Measurements from ENCODE around the gene SYNDIG1.

Gene SYNDIG1

DNA sequence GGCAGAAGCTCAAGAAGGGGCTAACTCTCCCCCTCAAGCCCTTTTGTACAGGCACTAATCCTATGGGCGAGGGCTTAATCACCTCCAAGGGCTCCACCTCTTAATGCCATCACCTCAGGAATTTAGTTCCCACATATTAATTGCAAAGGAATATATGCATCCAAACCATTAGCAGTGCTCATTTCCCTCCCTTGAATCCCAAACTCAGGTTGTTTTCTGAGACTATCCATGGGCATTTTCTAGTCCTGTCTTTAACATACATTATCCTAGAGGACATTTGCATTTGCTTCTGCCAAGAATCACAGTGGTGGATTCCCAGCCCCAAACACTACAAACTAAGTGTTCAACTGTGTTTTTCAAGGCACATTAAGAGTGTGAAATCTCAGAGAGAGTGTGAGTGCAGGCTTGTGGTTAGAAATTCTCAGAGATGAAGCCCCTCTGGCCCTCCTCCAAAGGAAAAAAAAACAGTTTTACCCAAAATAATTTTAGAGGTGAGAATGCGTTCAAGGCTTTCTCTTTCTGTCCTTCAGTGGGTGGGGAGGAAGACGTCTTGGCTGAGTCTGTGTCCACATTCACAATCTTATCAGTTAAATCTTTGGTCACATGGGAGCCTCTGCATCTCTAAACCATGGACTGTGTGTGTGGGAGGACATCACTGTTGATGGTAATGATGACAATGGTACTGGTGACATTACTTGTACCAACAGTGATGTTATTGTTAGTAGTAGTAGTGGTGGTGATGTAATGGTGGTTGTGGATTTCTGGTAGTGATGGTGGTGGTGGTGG is 59.3 kb downstream of the SYNDIG1 start:
- DNase-seq (ENCODE audit: low read depth) = no peak

DNA sequence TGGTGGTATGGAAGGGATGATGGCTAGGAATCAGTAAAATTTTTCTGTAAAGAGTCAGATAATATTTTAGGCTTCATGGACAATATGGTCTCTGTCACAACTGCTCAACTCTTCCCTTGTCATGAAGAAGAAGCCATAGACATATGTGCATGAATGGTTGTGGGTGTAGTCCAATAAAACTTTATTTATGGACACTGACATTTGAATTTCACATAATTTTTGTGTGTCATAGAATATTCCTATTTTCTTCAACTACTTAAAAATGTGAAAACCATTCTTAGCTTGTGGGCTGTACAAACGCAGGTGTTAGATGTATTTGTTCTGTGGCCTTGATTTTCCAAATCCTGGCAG is 59.9 kb downstream of the SYNDIG1 start:
- no peak for DNase-seq (ENCODE audit: low read depth)

DNA sequence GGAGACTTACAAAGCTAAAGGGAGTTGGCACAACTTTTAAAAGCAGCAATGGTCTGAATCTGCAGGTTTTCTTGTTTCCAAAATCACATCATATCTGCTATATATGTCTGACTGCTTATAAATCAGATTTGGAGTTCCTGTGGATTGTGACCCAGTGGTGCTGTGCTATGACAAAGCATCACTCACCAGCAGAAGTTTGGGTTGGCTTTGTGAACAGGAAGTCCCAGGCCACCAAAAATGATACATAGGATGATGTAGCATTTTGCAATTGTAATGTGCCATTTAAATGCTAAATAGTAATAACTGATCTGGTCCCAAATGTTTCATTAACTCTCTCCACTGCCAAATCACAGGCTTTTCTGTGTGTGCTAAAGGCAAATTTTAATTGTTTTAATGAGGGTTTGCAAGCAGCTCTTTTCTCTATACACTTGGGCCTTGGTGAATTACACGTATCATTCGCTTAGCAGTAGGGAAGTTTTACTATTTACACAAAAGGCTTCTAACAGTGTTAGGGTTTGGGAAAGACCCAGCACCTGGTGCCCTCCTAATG is 60.8 kb downstream of the SYNDIG1 start:
- no peak for DNase-seq (ENCODE audit: low read depth)

DNA sequence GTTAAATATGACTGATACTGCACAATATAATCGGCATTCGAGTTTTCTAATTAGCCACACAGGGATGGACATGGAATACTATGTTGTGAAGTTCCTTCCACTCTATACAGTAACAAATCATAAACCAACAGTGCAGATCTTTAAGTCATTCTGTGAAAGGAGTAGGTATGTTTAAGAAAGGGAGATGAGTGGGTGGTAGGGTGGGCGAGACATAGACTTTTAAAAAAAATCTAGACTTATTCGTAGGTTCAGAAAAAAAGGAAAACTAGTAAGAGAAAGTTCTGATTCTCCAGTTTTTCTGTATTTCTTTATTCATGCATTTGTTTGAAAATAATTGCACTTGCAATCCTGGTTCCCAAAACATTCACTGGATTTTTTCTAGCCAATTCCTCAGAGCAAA is 61.8 kb downstream of the SYNDIG1 start:
- DNase-seq (ENCODE audit: low read depth) = no peak

DNA sequence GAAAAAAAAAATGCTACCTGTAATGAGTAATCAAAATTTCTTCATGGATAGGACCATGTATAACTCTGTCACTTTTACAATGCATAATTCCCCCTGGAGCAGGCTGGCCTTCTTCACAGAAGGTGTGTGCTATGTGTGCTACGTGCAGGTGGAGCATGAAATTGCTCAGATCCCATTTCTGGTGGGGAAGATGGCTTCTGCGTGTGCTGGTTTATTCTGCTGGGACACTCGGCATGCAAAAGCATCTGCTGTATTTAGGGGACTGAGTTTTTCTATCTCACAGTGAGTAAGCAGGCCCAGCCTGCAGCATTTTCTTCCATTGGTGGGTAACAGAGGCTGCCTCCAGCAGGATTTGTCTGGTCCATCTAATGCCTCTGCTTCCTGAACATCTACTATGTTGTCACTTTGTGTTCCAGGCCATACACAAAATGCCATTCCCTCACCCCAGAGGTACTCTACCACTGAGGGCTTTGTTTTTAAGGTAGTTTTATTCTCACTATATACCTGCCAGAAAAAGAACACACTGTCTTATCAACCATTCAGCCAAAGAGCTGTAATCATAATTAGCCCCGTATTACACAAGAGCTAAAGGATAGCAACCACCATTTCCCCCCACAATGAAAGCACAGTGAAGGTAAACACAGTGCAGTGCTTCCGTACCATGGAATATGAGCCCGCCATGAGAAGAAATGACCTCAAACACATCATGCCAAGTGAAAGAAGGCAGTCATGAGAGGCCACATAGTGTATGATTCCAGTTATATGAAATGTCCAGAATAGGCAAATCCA is 62.4 kb downstream of the SYNDIG1 start:
- no peak for DNase-seq (ENCODE audit: low read depth)

DNA sequence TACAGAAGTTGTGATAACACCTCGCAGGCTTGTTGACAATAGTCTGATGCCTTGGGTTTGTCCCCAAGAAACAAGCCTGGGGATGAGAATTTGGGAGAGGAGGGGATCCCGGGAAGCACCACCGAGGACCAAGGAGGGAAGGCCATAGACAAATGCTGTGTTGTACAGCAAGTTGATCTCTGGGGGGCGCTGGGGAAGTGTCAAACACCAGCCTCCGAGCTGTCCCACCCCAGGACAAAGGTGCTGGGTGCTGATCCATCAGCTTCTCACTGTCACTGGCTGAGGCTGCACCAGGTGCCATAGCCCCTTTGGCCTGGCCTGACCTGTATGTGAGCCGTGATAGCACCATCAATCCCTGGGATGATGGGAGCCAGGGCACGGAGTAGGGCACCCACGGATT is 64.0 kb downstream of the SYNDIG1 start:
- DNase-seq (ENCODE audit: low read depth) = no peak

DNA sequence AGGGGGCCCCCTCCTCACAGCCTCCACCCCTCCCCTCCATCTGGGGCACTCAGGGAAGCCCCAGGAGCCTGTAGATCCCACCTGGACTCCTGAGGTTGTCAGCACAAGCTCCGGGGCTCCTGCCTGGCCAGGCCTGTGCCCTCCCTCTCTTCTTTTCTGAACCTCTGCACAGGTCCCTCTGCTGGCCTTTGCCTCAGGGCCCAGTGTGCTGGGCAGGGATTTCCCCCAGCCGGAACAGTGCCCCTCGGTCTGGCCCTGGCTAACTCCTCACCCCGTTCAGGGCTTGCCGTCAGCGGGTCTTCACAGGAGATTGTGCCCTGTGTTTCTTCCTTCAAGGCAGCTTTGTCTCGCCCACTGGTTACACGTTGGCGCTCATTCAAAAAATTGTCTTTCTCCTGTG is 64.9 kb downstream of the SYNDIG1 start:
- no peak for DNase-seq (ENCODE audit: low read depth)

DNA sequence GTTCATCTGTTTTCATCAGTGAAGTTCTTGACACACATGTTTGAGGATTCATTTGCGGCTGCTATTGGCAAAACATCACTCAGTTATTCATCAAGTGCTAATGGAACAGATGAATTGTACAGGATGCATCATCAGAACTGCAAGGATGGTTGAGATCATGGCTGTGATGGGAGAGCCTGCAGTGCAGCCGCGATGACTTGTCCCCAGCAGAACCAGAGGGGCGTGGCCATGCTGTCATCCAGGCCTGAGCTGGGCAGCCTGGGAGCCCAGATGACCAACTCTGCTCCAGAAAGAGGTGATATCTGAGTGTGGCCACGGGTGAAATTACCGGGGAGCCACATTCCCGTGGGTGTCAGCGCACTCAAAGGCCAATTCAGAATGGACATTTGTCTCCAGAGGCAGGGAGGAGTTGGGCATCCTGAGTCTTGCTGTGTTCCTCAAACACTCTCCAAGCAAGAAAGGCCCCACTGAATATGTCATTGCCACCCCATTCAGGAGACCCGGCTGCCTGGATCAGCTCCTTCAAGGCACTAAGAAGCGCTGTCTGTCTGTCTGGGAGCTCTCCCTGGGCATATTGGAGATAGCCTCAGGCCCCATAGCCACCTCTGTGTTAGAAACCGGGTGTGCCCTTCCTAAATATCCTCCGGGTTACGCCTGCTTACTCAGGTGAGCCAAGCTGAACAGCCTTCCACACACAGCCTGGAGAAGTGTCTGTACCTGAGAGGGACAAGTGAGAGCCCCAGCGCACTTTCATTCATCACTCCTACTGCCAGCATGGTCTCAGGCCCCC is 66.7 kb downstream of the SYNDIG1 start:
- DNase-seq (ENCODE audit: low read depth) = no peak

DNA sequence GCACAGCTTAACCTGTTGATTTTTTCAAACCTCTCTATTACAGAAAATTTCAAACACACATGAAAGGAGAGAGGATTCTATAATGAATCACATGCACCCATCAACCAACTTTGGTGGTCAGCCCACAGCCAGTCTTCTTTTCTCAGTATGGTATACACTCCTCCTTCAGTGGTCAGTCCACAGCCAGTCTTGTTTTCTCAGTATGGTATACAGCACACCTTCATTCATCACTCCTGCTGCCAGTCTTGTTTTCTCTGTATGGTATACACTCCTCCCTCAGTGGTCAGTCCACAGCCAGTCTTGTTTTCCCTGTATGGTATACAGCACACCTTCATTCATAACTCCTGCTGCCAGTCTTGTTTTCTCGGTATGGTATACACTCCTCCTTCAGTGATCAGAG is 67.8 kb downstream of the SYNDIG1 start:
- DNase-seq (ENCODE audit: low read depth) = no peak

DNA sequence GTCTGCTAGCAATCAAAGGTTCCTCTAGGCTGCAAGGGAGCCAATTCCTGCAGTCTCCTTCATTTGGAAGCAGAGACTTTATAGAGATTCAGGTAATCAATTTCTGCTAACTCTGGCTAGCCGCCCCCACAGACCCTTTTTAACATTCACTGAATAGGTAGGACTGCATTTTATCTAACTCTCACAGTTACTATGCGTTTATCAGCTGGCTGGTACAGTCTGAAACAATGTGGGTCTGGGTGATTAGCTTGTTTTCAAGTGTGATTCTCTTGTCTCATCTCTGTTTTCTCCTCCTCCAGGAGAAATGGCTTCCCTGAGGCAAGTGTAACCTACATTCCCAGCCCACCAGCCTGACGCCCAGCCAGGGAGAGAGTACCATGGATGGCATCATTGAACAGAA is 73.3 kb downstream of the SYNDIG1 start:
- DNase-seq (ENCODE audit: low read depth) = no peak

DNA sequence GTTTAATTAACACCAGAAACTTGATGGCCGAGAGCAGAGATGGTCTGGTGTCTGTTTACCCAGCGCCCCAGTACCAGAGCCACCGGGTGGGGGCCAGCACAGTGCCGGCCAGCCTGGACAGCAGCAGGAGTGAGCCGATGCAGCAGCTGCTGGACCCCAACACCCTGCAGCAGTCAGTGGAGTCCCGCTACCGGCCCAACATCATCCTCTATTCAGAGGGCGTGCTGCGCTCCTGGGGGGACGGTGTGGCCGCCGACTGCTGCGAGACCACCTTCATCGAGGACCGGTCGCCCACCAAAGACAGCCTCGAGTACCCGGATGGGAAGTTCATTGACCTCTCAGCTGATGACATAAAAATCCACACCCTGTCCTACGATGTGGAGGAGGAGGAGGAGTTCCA is 73.7 kb downstream of the SYNDIG1 start:
- no peak for DNase-seq (ENCODE audit: low read depth)

DNA sequence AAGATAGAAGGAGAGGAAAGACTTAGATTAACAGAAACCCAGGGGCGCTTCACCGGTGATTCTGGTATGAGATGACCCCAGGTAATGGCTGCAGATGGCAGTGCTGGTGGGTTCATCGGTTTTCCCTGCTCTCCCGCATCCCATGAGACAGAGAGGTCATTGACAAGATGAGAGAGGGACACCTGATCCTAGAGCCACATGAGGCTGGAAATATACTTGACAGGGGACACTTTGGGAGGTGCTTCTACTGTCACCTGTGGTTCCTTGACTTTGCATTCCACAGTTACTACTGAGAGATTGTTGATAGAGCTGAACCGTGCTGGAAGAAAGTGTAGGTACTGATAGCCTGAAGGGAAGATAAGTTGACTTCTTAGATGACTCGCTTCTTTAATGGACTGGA is 74.3 kb downstream of the SYNDIG1 start:
- no peak for DNase-seq (ENCODE audit: low read depth)

DNA sequence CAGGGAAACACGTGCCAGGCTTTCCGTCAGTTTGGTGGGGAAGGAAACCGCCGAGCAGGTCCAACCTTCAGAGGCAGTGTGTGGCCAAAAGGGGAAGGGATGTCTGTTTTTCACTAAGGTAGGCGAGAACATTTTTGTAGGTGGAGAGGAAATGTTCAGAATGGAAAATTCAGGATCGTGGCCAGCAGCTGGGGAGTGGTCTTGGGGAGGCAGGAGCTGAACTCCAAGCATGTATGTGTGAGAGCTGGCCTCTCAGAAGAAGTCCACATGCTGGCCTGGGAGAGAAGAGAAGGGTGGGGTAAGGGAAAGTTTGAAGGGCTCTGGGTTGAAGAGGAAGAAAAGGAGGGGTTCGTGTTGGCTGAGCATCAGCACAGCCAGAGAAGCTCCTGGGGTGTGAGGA is 74.9 kb downstream of the SYNDIG1 start:
- no peak for DNase-seq (ENCODE audit: low read depth)

DNA sequence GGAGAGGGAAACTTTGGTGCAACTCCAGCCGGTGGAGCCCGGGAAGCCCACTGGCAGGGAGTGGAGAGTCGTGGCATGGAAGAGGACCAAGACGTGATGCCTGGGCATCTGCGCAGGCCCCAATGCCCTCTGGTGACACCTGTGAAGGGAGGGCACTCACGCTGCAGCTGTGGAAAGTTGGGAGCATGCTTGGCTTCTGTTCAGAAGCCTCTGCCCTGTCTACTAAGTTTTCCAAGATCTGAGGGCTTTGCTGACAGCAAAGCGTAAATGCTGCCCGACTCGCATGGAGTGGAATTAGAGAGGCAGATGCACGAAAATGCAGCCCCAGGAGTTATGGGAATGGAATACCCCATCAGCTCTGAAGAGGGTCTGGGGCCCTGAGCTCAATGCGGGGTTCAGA is 75.7 kb downstream of the SYNDIG1 start:
- no peak for DNase-seq (ENCODE audit: low read depth)

DNA sequence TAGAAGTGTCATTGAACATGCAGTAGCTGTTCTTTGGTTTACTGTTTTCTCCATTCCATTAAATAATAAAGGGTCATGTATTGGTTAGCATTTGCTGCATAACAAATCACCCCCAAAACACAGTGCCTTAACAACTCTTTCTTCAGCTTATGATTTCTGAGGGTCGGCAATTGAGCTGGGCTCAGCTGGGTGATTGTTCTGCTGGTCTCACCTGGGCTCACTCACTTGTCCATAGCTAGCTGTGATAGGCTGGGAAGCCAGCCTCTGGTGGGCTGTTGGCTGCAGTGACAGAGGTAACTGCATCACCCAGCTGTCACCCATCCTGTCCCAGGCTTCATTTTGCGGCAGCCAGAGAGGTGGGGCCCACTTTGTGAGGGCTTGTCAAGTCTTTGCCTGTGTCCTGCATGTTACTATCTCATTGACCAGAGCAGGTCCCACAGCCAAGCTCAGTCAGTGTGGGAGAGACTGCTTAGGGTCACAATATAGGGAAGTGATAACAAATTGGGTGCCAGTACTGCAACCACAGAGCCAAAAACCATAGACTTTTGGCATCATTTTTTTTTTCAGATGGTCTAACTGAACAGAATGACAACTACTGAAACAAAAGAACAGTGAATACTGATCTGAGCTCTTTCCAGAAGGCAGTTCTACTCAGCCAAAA is 76.9 kb downstream of the SYNDIG1 start:
- DNase-seq (ENCODE audit: low read depth) = no peak

DNA sequence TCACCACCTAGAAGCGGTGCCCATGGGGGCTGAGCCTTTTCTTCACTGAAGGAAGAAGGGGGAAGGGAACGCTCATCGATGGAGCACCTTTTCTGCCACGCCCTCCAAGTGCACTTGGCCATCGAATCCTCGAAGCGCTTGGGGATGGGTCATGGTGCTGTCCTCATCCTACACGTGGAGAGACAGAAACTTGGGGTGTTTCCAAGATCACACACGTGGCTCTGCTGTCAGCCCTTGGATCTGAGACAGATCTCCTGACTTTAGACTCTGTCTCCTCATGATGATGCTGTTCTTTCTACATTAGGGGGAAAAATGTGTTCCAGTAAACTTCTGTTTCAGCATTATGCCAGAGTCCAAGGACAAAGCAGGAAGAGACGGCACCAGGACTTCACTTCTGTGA is 78.5 kb downstream of the SYNDIG1 start:
- DNase-seq (ENCODE audit: low read depth) = no peak

DNA sequence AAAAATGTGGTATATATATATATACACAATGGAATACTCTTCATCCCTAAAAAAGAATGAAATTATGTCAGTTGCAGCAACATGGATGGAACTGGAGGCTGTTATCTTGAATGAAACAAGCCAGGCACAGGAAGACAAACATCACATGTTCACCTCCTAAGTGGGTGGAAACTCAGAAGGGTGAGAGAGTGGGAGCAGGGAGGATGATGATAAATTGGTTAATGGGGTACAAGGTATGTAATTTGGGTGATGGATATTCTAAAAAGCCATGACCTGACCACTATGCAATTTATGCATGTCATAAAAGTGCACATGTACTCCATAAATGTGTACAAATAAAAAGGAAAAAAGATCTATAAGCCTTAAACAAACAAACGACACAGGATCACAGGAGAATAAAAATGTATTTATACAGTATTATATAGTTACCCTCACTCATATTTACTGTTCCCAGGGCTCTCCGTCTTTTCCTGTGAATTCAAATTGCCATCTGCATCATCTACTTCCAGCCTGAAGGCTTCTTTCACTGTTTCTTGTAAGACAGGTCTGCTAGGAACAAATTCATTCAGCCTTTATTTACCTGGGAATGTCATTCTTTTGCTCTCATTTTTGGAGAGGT is 89.8 kb downstream of the SYNDIG1 start:
- no peak for DNase-seq (ENCODE audit: low read depth)

DNA sequence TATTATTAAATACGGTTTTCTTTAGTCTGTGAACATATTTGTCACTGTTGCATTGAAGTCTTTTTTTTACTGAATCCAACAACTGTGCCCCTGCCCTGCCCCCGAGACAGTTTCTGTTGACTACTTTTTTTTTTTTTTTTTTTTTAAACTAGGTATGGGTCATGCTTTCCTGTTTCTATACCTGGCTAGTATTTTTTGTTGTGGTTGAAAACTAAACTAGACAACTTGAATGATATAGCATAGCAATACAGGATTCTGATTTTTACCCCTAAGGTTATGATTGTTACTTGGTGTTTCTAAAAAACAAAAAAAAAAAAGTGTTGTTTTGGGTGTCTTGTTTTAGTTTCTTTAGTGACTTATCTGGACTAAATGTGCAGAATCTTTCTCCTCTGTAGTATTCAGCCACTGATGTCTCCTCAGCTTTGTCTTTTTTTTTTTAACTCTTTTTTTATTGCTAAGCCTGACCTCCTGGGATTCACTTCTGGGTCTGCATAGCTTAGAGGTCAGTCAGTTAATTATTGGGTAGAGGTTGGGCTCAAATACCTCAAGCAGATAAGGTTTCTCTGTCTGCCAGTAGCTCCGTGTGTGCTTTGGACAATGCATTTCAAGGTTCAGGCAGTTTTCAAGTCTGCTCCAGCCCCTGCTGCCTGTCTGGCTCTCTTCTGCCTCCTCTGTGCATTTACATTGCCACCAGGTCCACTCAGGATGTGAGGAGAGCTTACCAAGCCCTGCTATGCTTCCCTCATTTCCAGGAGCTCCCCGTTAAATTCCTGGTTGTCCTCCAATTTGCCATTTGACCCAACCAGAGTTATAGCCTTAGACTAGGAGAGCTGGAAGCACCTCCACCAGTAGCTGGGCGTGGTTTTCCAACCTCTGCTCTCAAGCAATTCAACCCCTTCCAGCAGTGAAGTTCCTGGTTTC is 91.4 kb downstream of the SYNDIG1 start:
- DNase-seq (ENCODE audit: low read depth) = no peak

DNA sequence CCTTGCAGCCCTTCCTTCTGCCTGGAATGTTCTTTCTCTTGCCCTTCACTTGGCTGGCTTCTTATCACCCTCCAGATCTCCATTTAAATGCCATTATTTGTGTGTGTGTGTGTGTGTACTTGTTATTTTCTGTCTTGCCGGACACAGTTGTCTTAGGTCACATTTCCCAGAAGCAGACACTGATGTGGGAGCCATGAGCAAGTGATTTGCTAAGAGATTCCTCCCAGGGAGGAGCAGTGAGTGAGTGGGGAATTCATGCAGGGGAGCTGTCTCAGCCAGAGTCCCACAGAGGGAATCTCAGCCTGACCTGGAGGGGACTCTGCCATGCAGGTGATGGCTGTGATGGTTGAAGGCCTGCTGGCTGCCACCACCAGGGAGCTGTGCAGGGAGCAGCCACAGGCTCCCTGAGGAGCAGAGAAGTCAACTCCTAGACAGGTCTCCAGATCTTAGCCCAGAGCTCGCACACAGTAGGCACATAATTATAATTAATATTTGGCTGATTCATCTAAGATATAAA is 96.5 kb downstream of the SYNDIG1 start:
- DNase-seq (ENCODE audit: low read depth) = no peak

DNA sequence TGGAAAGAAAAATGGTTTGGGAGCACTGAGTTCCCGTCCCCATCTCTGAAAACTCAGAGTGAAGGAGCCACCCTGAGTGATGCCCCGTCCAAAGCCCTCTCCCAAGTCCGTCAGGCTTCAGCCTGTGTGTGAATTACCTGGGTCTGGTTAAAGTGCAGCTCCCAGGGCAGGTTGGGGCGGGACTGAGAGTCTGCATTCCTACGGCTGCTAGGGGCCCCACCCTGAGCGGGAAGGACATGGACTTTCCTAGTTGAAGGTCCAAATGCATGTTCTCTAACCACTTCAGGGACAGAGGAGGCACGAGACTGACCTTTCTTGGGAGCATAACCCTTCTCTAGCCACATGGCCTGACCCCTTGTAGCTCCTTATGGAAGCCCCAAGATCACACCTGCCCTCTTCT is 97.2 kb downstream of the SYNDIG1 start:
- DNase-seq (ENCODE audit: low read depth) = no peak

Data from fibroblast of the conjunctiva (primary cell).